HG03039 (cell line): ENCODE results near the gene TPD52L2.
A peak's percentile ranks its signal among the peaks of the same experiment; 100 is the strongest.

Experiments
- ATAC-seq: cut with Tn5 transposase; IDR thresholded peaks from one replicate; pipeline ENCODE4 v1.9.1; 2021; ENCODE audit warnings: mild to moderate bottlenecking, moderate library complexity; ENCODE audit not compliant: unreplicated experiment

The TPD52L2 gene

GRCh38 chr20:63864978-63865640 is at the start of gene TPD52L2:
Gene TPD52L2 (plus strand): TSS chr20:63865270. CDS start chr20:63865366, 96 bp downstream.
- peak; percentile 55 for ATAC-seq

- ATAC-seq = no peak
These were observed 49.3 kb upstream of the TPD52L2 start for GRCh38 chr20:63815615-63816253.

- ATAC-seq = no peak
These were observed 45.7 kb upstream of the TPD52L2 start for GRCh38 chr20:63819224-63819921.

GRCh38 chr20:63821811-63822210 is 43.3 kb upstream of the TPD52L2 start:
- ATAC-seq = no peak

GRCh38 chr20:63822276-63822696 is 42.8 kb upstream of the TPD52L2 start:
- no peak for ATAC-seq

GRCh38 chr20:63823691-63824311 is 41.3 kb upstream of the TPD52L2 start:
- no peak for ATAC-seq

- no peak for ATAC-seq
These were observed 39.5 kb upstream of the TPD52L2 start for GRCh38 chr20:63825331-63826118.

- ATAC-seq = no peak
These were observed 38.3 kb upstream of the TPD52L2 start for GRCh38 chr20:63826753-63827152.

- no peak for ATAC-seq
These were observed 36.9 kb upstream of the TPD52L2 start for GRCh38 chr20:63828124-63828523.

GRCh38 chr20:63828545-63828944 is 36.5 kb upstream of the TPD52L2 start:
- ATAC-seq = no peak

GRCh38 chr20:63828951-63829350 is 36.1 kb upstream of the TPD52L2 start:
- no peak for ATAC-seq

- no peak for ATAC-seq
These were observed 35.5 kb upstream of the TPD52L2 start for GRCh38 chr20:63829603-63829944.

- ATAC-seq = no peak
These were observed 34.9 kb upstream of the TPD52L2 start for GRCh38 chr20:63829945-63830835.

- peak; percentile 60 for ATAC-seq
These were observed 34.1 kb upstream of the TPD52L2 start, which contains the start of gene ZBTB46 for GRCh38 chr20:63830841-63831588. Gene ZBTB46 (minus strand): TSS chr20:63831264. CDS start chr20:63790757, 40,507 bp downstream.

- no peak for ATAC-seq
These were observed 33.5 kb upstream of the TPD52L2 start for GRCh38 chr20:63831646-63831992.

- ATAC-seq = no peak
These were observed 32.9 kb upstream of the TPD52L2 start for GRCh38 chr20:63831993-63832686.

- ATAC-seq = no peak
These were observed 31.1 kb upstream of the TPD52L2 start for GRCh38 chr20:63833776-63834490.

- ATAC-seq = no peak
These were observed 30.6 kb upstream of the TPD52L2 start for GRCh38 chr20:63834491-63834880.
